Hepatocyte (in vitro differentiated cells): ENCODE data around the gene GPRIN1.

Source experiments
- EZH2 ChIP-seq: fragments of 200-600 bp; sonication (generic); IDR thresholded peaks from 2 replicates; pipeline ENCODE4 v1.6.1; 2016; ENCODE audit warnings: antibody characterized with exemption, mild to moderate bottlenecking, borderline replicate concordance
- EZH2phosphoT487 ChIP-seq: fragments of 200-600 bp; sonication (generic); IDR thresholded peaks from one replicate; pipeline ENCODE4 v1.6.1; 2018; ENCODE audit warnings: antibody characterized with exemption, mild to moderate bottlenecking, low read depth, moderate library complexity; ENCODE audit not compliant: unreplicated experiment, severe bottlenecking
- TF ChIP-seq, protein P1 (sequence below): fragments of 200-600 bp; sonication (generic); IDR thresholded peaks from 2 replicates; pipeline ENCODE4 v1.5.1; 2016; ENCODE audit warnings: antibody characterized with exemption, mild to moderate bottlenecking; ENCODE audit not compliant: poor library complexity

DNA sequence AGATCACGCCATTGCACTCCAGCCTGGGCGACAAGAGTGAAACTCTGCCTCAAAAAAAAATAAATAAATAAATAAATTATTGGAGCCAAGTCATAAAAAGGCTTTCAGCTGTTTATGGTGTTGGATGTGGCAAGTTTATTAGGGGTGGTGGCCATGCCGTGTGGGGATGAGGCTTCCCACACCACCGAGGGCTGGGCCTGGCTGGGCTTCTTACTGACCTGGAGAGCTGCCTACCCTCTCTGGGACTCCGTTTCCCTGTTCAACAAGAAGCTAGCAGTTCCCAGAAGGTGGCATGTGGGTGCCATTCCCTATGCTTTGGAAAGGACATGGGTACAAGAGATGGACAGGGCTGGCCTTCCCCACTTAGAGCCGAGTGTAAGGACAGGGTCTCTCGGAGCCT lies 22.6 kb downstream of the GPRIN1 start:
- TF ChIP-seq, protein P1, sequence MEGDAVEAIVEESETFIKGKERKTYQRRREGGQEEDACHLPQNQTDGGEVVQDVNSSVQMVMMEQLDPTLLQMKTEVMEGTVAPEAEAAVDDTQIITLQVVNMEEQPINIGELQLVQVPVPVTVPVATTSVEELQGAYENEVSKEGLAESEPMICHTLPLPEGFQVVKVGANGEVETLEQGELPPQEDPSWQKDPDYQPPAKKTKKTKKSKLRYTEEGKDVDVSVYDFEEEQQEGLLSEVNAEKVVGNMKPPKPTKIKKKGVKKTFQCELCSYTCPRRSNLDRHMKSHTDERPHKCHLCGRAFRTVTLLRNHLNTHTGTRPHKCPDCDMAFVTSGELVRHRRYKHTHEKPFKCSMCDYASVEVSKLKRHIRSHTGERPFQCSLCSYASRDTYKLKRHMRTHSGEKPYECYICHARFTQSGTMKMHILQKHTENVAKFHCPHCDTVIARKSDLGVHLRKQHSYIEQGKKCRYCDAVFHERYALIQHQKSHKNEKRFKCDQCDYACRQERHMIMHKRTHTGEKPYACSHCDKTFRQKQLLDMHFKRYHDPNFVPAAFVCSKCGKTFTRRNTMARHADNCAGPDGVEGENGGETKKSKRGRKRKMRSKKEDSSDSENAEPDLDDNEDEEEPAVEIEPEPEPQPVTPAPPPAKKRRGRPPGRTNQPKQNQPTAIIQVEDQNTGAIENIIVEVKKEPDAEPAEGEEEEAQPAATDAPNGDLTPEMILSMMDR, result no peak
- TF ChIP-seq EZH2 (no peak), EZH2phosphoT487 (no peak)
